ENCODE measurements around the gene FPR2. TPM values are rescaled to one million over a fixed set of nuclear protein-coding genes. Genes with fewer than 3 reads are reported as not detected.
A peak's percentile ranks its signal among the peaks of the same experiment; 100 is the strongest.

Gene FPR2, protein sequence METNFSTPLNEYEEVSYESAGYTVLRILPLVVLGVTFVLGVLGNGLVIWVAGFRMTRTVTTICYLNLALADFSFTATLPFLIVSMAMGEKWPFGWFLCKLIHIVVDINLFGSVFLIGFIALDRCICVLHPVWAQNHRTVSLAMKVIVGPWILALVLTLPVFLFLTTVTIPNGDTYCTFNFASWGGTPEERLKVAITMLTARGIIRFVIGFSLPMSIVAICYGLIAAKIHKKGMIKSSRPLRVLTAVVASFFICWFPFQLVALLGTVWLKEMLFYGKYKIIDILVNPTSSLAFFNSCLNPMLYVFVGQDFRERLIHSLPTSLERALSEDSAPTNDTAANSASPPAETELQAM
- not detected in 2 replicates for total RNA-seq (2014; rRNA removed; shearing (Covaris generic))

GRCh38 chr19:51760697-51761356 lies at the start of gene FPR2:
Gene FPR2, plus strand, starts transcription at chr19:51761180. Its CDS starts 7,479 bp downstream, at chr19:51768659.
- Histone ChIP-seq H3K36me3 (replicated peaks; ENCODE audit: control insufficient read depth, insufficient read depth, low read length) (no peaks in the 10 kb centered on the region), H3K27me3 (ENCODE audit: control insufficient read depth, insufficient read depth, low read length) (no peaks in the 10 kb centered on the region), H3K4me3 (ENCODE audit: insufficient read depth, low read depth, low read length) (no peak within 1 kb of the TSS)
- DNase-seq: no peak

- Histone ChIP-seq H3K27me3 (ENCODE audit: control insufficient read depth, insufficient read depth, low read length) (no peaks in the 10 kb centered on the region; the same call in 1 of the 2 replicates), H3K36me3 (replicated peaks; ENCODE audit: control insufficient read depth, insufficient read depth, low read length) (no peaks in the 10 kb centered on the region), H3K4me3 (ENCODE audit: insufficient read depth, low read depth, low read length) (no peak overlapping the region)
- DNase-seq: no peak
These were observed 49.3 kb upstream of the FPR2 start for GRCh38 chr19:51711702-51712101.

- no peak overlapping the region for H3K4me3 ChIP-seq (ENCODE audit: insufficient read depth, low read depth, low read length)
- H3K36me3 ChIP-seq (replicated peaks; ENCODE audit: control insufficient read depth, insufficient read depth, low read length): no peaks in the 10 kb centered on the region
- peak; percentile 84 for DNase-seq
- no peaks in the 10 kb centered on the region; the same call in 1 of the 2 replicates for H3K27me3 ChIP-seq (ENCODE audit: control insufficient read depth, insufficient read depth, low read length)
These were observed 48.4 kb upstream of the FPR2 start for GRCh38 chr19:51712461-51713081.

DNA sequence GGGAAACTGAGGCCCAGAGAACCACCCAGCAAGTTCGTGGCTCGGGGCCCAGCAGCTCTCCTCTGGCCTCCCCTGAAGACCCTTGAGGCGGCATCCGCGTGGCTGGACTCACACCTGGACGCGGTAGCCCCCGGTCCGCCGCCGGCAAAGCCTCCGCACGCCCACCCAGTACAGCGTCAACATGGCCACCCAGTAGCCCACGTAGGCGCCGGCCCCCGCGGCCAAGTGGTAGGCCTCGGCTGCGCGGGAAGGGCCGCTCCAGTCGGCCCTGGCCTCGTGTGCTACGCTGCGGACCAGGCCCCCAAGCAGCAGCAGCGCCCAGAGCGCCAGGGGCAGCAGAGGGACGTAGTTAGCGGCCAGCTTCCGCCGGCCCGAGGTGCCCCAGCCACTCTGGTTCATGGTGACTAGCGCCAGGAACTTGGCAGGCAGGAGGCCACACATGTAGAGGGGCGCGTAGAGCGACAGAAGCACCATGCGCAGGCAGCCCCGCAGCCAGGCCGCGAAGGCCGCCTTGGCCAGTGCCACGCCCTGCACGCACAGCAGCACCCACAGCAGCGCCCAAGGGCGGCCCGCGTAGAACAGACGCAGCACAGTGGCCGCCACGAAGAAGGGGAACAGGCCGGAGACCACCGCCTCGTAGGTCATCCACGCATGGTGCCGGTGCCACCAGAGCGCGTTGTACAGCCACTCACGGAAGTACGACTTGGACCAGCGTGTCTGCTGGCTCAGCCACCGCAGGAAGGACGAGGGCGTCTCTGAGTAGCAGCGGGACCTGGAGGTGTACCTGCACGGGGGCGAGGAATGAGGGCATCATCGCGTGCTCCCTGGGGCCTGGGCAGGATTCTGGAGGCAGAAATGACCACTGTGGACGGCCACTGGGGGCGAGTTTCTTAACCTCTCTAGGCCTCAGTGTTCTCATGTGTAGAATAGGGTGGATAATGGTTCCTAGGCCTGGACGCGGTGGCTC lies 47.4 kb upstream of the FPR2 start:
- H3K27me3 ChIP-seq (ENCODE audit: control insufficient read depth, insufficient read depth, low read length): peaks cover 6% of the 10 kb centered on the region
- no peak overlapping the region for H3K4me3 ChIP-seq (ENCODE audit: insufficient read depth, low read depth, low read length)
- H3K36me3 ChIP-seq (replicated peaks; ENCODE audit: control insufficient read depth, insufficient read depth, low read length): no peaks in the 10 kb centered on the region
- no peak for DNase-seq

- DNase-seq: no peak
- H3K4me3 ChIP-seq (ENCODE audit: insufficient read depth, low read depth, low read length): no peak overlapping the region
- peaks cover 19% of the 10 kb centered on the region for H3K27me3 ChIP-seq (ENCODE audit: control insufficient read depth, insufficient read depth, low read length)
- no peaks in the 10 kb centered on the region for H3K36me3 ChIP-seq (replicated peaks; ENCODE audit: control insufficient read depth, insufficient read depth, low read length)
These were observed 46.1 kb upstream of the FPR2 start for GRCh38 chr19:51714848-51715247.

DNA sequence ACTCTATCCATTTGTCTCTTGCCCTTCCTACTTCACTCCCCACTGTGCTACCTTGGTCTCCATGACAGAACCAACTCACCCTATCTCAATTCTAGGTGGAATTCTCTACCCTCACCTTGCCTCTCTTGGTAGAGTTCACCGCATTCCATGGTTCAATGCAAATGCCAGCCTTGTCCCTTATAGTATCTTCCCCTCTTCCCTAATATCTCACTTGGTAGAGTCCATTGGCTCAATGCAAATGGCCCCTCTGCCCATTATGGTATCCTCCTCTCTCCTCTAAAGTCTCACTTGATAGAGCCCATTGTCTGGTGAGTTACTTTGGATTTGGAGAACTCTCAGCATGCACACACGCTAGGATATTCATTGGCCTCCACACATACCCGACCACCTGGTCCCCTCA lies 45.1 kb upstream of the FPR2 start:
- Histone ChIP-seq H3K36me3 (replicated peaks; ENCODE audit: control insufficient read depth, insufficient read depth, low read length) (no peaks in the 10 kb centered on the region), H3K4me3 (ENCODE audit: insufficient read depth, low read depth, low read length) (no peak overlapping the region), H3K27me3 (ENCODE audit: control insufficient read depth, insufficient read depth, low read length) (peaks cover 23% of the 10 kb centered on the region)
- DNase-seq: no peak

DNA sequence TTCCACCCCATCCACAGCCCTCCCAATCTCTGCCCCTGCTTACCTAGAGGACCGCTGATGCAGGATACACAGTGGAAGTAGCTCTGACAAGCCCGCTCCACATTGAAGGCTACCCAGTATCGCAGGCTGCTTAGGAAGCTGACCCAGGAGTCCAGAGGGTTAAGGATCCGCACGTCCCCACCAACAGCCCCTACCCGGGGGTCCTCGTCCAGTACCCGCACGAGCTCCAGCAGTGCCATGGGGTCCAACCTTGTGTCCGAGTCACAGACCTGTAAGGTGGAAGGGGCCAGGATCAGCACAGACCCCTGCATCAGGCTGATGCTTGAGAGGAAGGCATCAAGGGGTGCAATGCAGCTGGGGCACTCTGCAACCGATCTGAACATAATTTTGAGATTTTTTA lies 44.1 kb upstream of the FPR2 start:
- no peak for DNase-seq
- Histone ChIP-seq H3K36me3 (replicated peaks; ENCODE audit: control insufficient read depth, insufficient read depth, low read length) (no peaks in the 10 kb centered on the region), H3K27me3 (ENCODE audit: control insufficient read depth, insufficient read depth, low read length) (peaks cover 28% of the 10 kb centered on the region), H3K4me3 (ENCODE audit: insufficient read depth, low read depth, low read length) (no peak overlapping the region)

GRCh38 chr19:51719251-51719988 lies 41.6 kb upstream of the FPR2 start:
- Histone ChIP-seq H3K4me3 (ENCODE audit: insufficient read depth, low read depth, low read length) (peak overlapping the region; percentile 51), H3K27me3 (ENCODE audit: control insufficient read depth, insufficient read depth, low read length) (peaks cover 29% of the 10 kb centered on the region), H3K36me3 (replicated peaks; ENCODE audit: control insufficient read depth, insufficient read depth, low read length) (no peaks in the 10 kb centered on the region)
- peak; percentile 72 for DNase-seq

DNA sequence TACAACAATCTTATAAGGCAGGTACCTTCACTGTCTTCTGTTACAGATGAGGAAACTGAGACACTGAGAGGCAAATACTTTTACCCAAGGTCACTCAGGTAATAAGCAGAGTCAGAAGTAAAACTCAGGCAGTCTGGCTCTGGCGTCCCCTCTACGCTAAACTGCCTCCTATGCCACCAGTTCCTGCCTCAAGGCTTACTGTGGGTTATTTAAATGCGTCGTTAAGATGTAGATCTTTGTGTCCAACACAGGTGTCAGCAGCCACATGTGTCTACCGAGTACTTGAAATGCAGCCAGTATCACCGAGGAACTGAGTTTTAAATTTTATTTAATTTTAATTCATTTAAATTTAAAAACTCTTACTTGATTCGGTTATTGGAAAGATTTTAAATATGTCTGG lies 39.1 kb upstream of the FPR2 start:
- DNase-seq: no peak
- H3K36me3 ChIP-seq (replicated peaks; ENCODE audit: control insufficient read depth, insufficient read depth, low read length): no peaks in the 10 kb centered on the region
- no peak overlapping the region for H3K4me3 ChIP-seq (ENCODE audit: insufficient read depth, low read depth, low read length)
- H3K27me3 ChIP-seq (ENCODE audit: control insufficient read depth, insufficient read depth, low read length): peaks cover 29% of the 10 kb centered on the region

- Histone ChIP-seq H3K4me3 (ENCODE audit: insufficient read depth, low read depth, low read length) (no peak overlapping the region), H3K27me3 (ENCODE audit: control insufficient read depth, insufficient read depth, low read length) (peaks cover 29% of the 10 kb centered on the region), H3K36me3 (replicated peaks; ENCODE audit: control insufficient read depth, insufficient read depth, low read length) (no peaks in the 10 kb centered on the region)
- no peak for DNase-seq
These were observed 38.5 kb upstream of the FPR2 start for GRCh38 chr19:51722492-51722891.

DNA sequence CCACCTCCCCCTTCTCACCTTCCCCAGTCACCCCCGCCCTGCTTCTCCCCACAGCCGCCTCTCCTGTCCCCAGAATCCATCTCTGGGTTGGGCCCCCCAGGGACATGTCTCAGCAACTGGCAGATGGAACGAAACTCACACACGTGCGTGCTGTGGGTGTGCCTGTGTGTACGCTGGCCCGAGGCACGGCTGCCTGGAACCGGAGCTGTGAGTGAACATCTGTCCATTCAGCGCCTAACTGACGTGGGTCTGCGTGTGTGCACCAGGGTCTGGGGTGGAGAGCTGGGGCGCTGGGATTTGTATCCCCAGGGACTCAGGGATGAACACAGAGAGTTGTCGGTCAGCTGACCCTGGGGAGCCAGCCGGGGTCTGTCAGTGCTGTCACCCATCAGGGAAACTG lies 36.4 kb upstream of the FPR2 start:
- Histone ChIP-seq H3K27me3 (ENCODE audit: control insufficient read depth, insufficient read depth, low read length) (peaks cover 13% of the 10 kb centered on the region), H3K4me3 (ENCODE audit: insufficient read depth, low read depth, low read length) (no peak overlapping the region), H3K36me3 (replicated peaks; ENCODE audit: control insufficient read depth, insufficient read depth, low read length) (no peaks in the 10 kb centered on the region)
- no peak for DNase-seq

DNA sequence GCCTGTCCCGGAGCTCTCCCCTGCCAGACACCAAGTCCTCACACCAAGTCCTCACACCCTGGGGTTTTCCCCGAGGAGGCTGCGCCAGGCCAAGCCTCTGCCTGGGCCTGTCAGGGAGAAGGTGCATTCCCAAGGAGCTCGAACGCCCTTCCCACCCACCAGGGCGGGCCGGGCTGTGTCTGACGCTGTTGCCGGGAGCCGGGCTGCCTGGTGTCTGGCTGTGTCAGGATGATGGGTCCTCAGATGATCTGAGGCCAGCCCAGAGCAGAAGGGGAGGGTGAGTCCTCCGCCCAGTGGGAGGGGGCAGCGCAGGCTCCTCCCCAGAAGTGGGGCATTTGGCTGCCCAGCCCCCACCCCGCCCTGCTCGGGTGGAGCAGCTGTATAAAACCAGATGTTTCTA lies 34.9 kb upstream of the FPR2 start:
- Histone ChIP-seq H3K27me3 (ENCODE audit: control insufficient read depth, insufficient read depth, low read length) (peaks cover 4% of the 10 kb centered on the region; the same call in 1 of the 2 replicates), H3K36me3 (replicated peaks; ENCODE audit: control insufficient read depth, insufficient read depth, low read length) (no peaks in the 10 kb centered on the region), H3K4me3 (ENCODE audit: insufficient read depth, low read depth, low read length) (no peak overlapping the region)
- no peak for DNase-seq

GRCh38 chr19:51727349-51727880 lies 33.6 kb upstream of the FPR2 start:
- Histone ChIP-seq H3K4me3 (ENCODE audit: insufficient read depth, low read depth, low read length) (no peak overlapping the region), H3K27me3 (ENCODE audit: control insufficient read depth, insufficient read depth, low read length) (no peaks in the 10 kb centered on the region; the same call in 1 of the 2 replicates), H3K36me3 (replicated peaks; ENCODE audit: control insufficient read depth, insufficient read depth, low read length) (no peaks in the 10 kb centered on the region)
- no peak for DNase-seq
